ENCODE measurements around the gene HIPK4.
"Not testable (repeated sequence)": the region's sequence is repeated elsewhere in the genome, so short reads cannot be mapped to it uniquely, and the experiment has no call there.

HIPK4 gene

GRCh38 chr19:40417643-40417981 is 27.6 kb upstream of the HIPK4 start:
- DNase-seq (ENCODE audit: low spot score), result no peak

GRCh38 chr19:40416918-40417642 is 27.1 kb upstream of the HIPK4 start:
- DNase-seq (ENCODE audit: low spot score), result peak; percentile 51

- no peak for DNase-seq (ENCODE audit: low spot score)
Observed at GRCh38 chr19:40415768-40416167, 25.8 kb upstream of the HIPK4 start.

GRCh38 chr19:40414542-40415535 is 24.9 kb upstream of the HIPK4 start:
- peak; percentile 8 for DNase-seq (ENCODE audit: low spot score)

GRCh38 chr19:40413291-40413845 is 23.4 kb upstream of the HIPK4 start, which contains the start of gene PRX:
Gene PRX (minus strand): TSS chr19:40413378. CDS start chr19:40407932, 5,446 bp downstream.
- no peak for DNase-seq (ENCODE audit: low spot score)

- DNase-seq (ENCODE audit: low spot score), result no peak
Observed at GRCh38 chr19:40412866-40413265, 22.9 kb upstream of the HIPK4 start.

GRCh38 chr19:40411958-40412499 is 22.0 kb upstream of the HIPK4 start:
- DNase-seq (ENCODE audit: low spot score), result no peak

- no peak for DNase-seq (ENCODE audit: low spot score)
Observed at GRCh38 chr19:40411125-40411842, 21.3 kb upstream of the HIPK4 start.

GRCh38 chr19:40410030-40410389 is 20.0 kb upstream of the HIPK4 start:
- no peak for DNase-seq (ENCODE audit: low spot score)

- not testable (repeated sequence) for DNase-seq (ENCODE audit: low spot score)
Observed at GRCh38 chr19:40408598-40408925, 18.6 kb upstream of the HIPK4 start.

- DNase-seq (ENCODE audit: low spot score), result no peak
Observed at GRCh38 chr19:40407714-40408597, 18.0 kb upstream of the HIPK4 start.

- peak; percentile 97 for DNase-seq (ENCODE audit: low spot score)
Observed at GRCh38 chr19:40403262-40403984, 13.4 kb upstream of the HIPK4 start.

GRCh38 chr19:40400559-40400958 is 10.6 kb upstream of the HIPK4 start:
- DNase-seq (ENCODE audit: low spot score), result peak; percentile 38

GRCh38 chr19:40398417-40399131 is 8.6 kb upstream of the HIPK4 start:
- peak; percentile 45 for DNase-seq (ENCODE audit: low spot score)

GRCh38 chr19:40397568-40397906 is 7.6 kb upstream of the HIPK4 start:
- no peak for DNase-seq (ENCODE audit: low spot score)

GRCh38 chr19:40396886-40397567 is 7.0 kb upstream of the HIPK4 start:
- DNase-seq (ENCODE audit: low spot score), result no peak

GRCh38 chr19:40395956-40396355 is 6.0 kb upstream of the HIPK4 start:
- DNase-seq (ENCODE audit: low spot score), result no peak

GRCh38 chr19:40394816-40395210 is 4.8 kb upstream of the HIPK4 start:
- DNase-seq (ENCODE audit: low spot score), result no peak
